Measurements from ENCODE around the gene IRAK2. TPM values are rescaled to one million over a fixed set of nuclear protein-coding genes. Genes with fewer than 3 reads are reported as not detected.

The IRAK2 gene
- total RNA-seq, 1 experiment from 2014 or later: 0.61 TPM

GRCh38 chr3:10150987-10151386 is 13.7 kb upstream of the IRAK2 start:
- no peak overlapping the region for H2AFZ ChIP-seq (ENCODE audit: low read length)
- DNase-seq: no peak
- H4K20me1 ChIP-seq (ENCODE audit: control insufficient read depth, insufficient read depth, insufficient read length): no peaks in the 10 kb centered on the region
- H3K18ac ChIP-seq (ENCODE audit: insufficient read length, low read depth, low read length): no peak overlapping the region
- H3K79me2 ChIP-seq (ENCODE audit: insufficient read depth, low read length): no peaks in the 10 kb centered on the region
- H3K56ac ChIP-seq (ENCODE audit: insufficient read length, low read depth, low read length): no peak overlapping the region
- Mint-ChIP-seq H3K36me3 (ENCODE audit: insufficient read depth in 1 of 3, low read depth in 3 of 3) (peaks cover 26 to 73% (median 54%) of the 10 kb centered on the region in 3 experiments), H3K27ac (peak overlapping the region in 1 of 3 experiments; percentile 68; a peak in 1 of 7 replicates), H3K4me3 (no peak overlapping the region), H3K9me3 (no peaks in the 10 kb centered on the region), H3K27me3 (ENCODE audit: low read depth) (no peaks in the 10 kb centered on the region), H3K4me1 (peaks cover 0 to 2% of the 10 kb centered on the region in 2 experiments; a peak in 1 of 4 replicates)
- H2BK120ac ChIP-seq (ENCODE audit: low read depth, low read length, poor library complexity, severe bottlenecking): no peak overlapping the region
- no peak overlapping the region for H2BK5ac ChIP-seq (ENCODE audit: insufficient read length, low read length)
- no peak overlapping the region for H2BK12ac ChIP-seq (ENCODE audit: insufficient read length, low read depth, low read length)
- no peak for TF ChIP-seq CTCF (conservative IDR thresholded peaks at IDR 0.05)
- H2AK5ac ChIP-seq (ENCODE audit: insufficient read length, low read length): no peak overlapping the region
- H3K23ac ChIP-seq (ENCODE audit: insufficient read length, low read depth, low read length): no peak overlapping the region
- no peak overlapping the region for H3T11ph ChIP-seq (ENCODE audit: low read length)
- H3K9me3 ChIP-seq (ENCODE audit: control insufficient read depth, low read depth, low read length): no peaks in the 10 kb centered on the region
- H4K8ac ChIP-seq (replicated peaks; ENCODE audit: insufficient read length, low read depth, low read length): no peak overlapping the region
- H3K9ac ChIP-seq (ENCODE audit: extremely low read depth, insufficient read length, low read length): no peak overlapping the region
- no peak overlapping the region for H2BK20ac ChIP-seq (ENCODE audit: low read depth, low read length, poor library complexity, severe bottlenecking)
- peaks cover 8% of the 10 kb centered on the region for H3K79me1 ChIP-seq (ENCODE audit: insufficient read depth, low read depth, low read length, poor library complexity, severe bottlenecking)
- H2BK15ac ChIP-seq (ENCODE audit: low read depth, low read length): no peak overlapping the region
- H3K4me1 ChIP-seq (ENCODE audit: insufficient read depth, low read length): no peaks in the 10 kb centered on the region
- H4K91ac ChIP-seq (ENCODE audit: insufficient read length, low read depth, low read length): no peak overlapping the region
- no CpG with 5 or more reads among the region's 6 CpGs for WGBS (ENCODE audit: extremely low coverage, insufficient read length, low lambda C conversion rate)
- no peak overlapping the region for H3K4me2 ChIP-seq (ENCODE audit: insufficient read depth, insufficient read length, low read length)
- H3K4ac ChIP-seq (ENCODE audit: low read depth, low read length): no peak overlapping the region
- no peak overlapping the region for H4K5ac ChIP-seq (ENCODE audit: insufficient read length, low read depth, low read length)
- no peaks in the 10 kb centered on the region for H3K23me2 ChIP-seq (ENCODE audit: insufficient read length, low read depth, low read length, poor library complexity, severe bottlenecking)
- H3K27ac ChIP-seq (ENCODE audit: insufficient read length, low read depth, low read length): no peak overlapping the region
- no peaks in the 10 kb centered on the region for H3K27me3 ChIP-seq (ENCODE audit: insufficient read depth, low read length)
- no peak overlapping the region for H3K14ac ChIP-seq (ENCODE audit: insufficient read depth, low read length)

Measured in H9 (cell line).